H7 (cell line): Measurements from ENCODE around the gene WDR3. TPM values are rescaled to one million over a fixed set of nuclear protein-coding genes. Genes with fewer than 3 reads are reported as not detected.
A peak's percentile ranks its signal among the peaks of the same experiment; 100 is the strongest.

Experiments used
- DNase-seq: peaks from one replicate; pipeline ENCODE4 v3.0.0; 2012
- H3K27me3 ChIP-seq: 2 replicates; pipeline ENCODE4 v1.6.0; 2011; ENCODE audit warnings: mild to moderate bottlenecking, low read length; ENCODE audit not compliant: control insufficient read depth, insufficient read depth
- H3K36me3 ChIP-seq: replicated peaks from 2 replicates; pipeline ENCODE4 v1.5.1; 2011; ENCODE audit warnings: low read length; ENCODE audit not compliant: control insufficient read depth, insufficient read depth
- H3K4me3 ChIP-seq: 2 replicates; pipeline ENCODE4 v1.5.1; 2011; ENCODE audit warnings: low read depth, mild to moderate bottlenecking, control low read depth, low read length, moderate library complexity; ENCODE audit not compliant: insufficient read depth
- total RNA-seq: library from RNA; depleted of rRNA; stranded (reverse); fragments of >200 nt; shearing (Covaris generic); gene quantifications from 2 replicates; pipeline ENCODE4 v1.2.3, GENCODE V29; 2014; rRNA removed

The WDR3 gene
- 49.7 and 51.4 TPM in 2 replicates for total RNA-seq

DNA sequence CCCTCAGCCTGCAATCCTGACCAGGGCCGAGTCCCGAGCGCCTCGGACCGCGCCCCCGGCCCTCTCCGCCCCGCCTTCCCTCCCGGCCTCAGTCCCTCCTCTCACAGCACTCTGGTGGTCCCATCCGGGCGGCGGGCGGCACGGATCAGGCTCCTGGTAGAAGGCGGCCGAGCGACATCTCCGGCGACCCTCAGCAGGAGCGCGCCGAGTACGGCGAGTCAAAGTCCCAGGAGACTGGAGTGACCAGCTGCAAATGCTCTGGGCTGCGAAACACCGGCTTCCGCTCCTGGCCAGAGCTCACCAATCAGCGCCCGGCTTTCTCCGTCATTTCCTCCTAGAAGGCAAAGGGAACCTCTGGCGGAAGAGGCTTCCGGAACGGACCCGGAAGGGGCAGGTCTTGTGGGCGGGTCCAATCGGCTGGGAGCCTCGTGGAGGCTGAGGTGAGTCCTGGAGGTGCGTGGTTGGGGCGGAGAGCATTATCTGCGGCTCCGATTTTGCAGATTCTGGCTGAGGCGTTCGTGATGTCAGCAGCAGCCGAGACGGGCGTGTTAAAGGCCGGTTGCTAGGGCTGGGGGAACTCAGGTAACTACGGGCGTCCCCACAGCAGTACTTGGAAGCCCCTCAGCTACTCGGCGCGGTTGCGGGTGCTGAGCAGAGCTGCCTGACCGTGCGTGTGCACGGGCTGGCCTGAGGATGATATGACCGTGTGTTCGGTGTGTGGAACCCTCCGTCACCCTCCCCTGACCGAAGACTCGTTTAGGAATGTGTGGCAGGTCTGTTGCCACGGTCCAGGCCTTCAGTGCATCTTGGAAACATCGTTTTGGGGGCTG lies at the start of gene WDR3, which contains the start of gene GDAP2:
TSS of gene WDR3 (plus strand) at position 397 of the 830 bp plus-strand sequence. CDS start 3,581 bp downstream, outside the sequence.
TSS of gene GDAP2 (minus strand) at position 279 of the 830 bp plus-strand sequence. CDS start 9,264 bp downstream, outside the sequence.
- Histone ChIP-seq H3K27me3 (no peaks in the 10 kb centered on the region), H3K36me3 (no peaks in the 10 kb centered on the region; the same call in 1 of the 2 replicates), H3K4me3 (peak within 1 kb of the TSS; percentile 93)
- peak; percentile 88 for DNase-seq

DNA sequence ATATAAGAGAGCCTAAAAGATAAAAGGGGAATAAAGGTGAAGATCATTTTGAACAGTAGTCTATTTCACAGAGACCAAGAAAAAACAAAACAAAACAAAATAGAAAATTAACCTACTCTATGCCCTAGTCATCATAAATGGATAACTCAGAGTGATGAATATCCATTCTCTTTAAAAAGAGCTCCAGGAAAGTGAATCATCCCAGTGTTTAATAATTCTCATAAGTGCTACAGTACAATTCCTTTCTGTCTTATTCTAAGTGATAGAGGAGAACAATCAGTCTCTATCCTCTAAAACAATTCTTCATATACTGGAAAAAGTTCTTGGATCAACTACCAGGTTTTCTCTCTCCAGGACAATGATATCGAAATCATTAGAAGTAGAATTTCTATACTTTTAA lies 45.9 kb upstream of the WDR3 start:
- no peaks in the 10 kb centered on the region for H3K27me3 ChIP-seq
- no peak overlapping the region for H3K4me3 ChIP-seq
- H3K36me3 ChIP-seq, result no peaks in the 10 kb centered on the region
- DNase-seq, result no peak

DNA sequence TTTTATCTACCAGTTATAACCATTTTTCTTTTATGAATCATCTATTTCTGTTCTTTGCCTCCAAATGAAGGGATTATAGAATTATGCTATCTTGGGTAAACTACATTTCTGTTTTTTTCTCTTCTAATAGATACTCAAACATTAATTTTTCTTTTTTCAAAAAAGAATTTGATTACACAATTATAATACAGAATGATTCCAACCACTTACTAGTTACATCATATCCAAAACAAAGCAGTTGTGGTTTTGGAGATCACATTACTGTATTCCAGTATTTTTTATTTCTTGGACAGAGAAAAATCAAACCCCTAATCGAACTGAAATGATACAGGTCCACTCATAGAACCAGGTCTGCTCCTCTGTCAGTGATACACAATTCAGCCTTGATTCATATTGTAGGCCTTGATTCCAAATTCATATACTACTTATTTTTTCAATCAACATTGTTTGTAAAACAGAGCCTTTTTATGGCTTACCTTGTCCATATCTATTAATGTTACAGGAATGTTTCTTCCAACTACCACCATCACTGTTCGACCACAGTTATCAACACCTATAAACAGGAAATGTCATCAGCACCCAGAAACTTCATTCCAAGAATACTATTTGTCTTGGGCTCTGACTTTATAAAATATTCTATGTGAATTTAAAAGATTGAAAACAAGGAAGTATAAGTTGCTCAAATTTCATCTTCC lies 43.3 kb upstream of the WDR3 start:
- no peak overlapping the region for H3K4me3 ChIP-seq
- DNase-seq, result no peak

DNA sequence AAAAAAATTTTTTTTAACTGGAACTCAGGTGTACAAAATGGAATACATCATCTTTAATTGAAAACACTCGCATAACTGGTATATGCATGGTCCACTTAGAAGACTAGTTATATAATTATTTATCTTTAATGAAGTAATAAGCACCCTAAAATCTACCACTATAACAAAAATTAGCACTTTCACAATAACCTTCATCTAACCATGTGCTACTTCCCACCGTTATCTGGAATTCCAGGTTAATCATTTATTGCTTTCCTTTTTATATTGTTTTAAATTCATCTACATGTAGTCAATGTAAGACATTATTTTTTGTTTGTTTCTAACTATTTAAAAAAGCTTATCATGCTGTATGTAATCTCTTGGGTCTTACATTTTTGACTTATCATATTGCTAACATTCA lies 39.1 kb upstream of the WDR3 start:
- Histone ChIP-seq H3K36me3 (no peaks in the 10 kb centered on the region), H3K27me3 (no peaks in the 10 kb centered on the region), H3K4me3 (no peak overlapping the region)
- DNase-seq, result no peak

More for the DNA sequence above, 43.3 kb upstream of the WDR3 start:
- Histone ChIP-seq H3K27me3 (no peaks in the 10 kb centered on the region), H3K36me3 (no peaks in the 10 kb centered on the region)

DNA sequence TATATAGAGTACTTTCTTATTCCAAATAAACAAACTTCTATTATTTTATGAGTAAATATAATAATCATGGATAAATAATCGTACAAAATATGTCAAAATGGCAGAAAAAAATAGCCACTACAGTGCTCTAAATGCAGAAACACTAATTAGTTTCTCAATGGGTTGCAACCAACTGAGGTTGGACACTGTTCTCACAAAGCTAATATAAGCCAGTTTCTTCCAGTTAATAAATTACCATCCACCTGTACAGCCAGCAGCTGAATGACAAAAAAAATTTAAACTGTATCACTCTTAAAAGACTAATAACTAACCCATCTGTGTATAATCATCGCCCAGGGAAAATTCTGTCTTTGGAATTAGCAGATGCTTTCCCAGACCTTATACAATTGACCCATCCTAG lies 37.0 kb upstream of the WDR3 start:
- H3K36me3 ChIP-seq, result peaks cover under 1% of the 10 kb centered on the region; the same call in 1 of the 2 replicates
- H3K4me3 ChIP-seq, result no peak overlapping the region
- H3K27me3 ChIP-seq, result no peaks in the 10 kb centered on the region
- no peak for DNase-seq

DNA sequence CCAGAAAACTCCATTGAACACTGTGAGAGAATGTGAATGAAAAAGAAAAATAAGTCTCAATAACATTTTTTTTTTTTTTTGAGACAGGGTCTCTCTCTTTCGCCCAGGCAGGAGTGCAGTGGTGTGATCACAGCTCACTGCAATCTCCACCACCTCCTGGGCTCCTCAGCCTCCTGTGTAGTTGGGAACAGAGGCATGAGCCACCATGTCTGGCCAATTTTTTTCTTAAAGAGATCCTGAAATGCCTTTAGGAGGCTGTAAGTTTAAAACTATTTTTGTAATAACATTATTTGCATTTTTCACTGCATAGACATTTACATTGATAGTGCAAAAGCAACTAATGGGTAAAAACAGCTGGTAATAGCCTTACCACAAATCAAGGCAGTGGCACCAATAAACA lies 35.5 kb upstream of the WDR3 start:
- DNase-seq, result no peak
- H3K4me3 ChIP-seq, result no peak overlapping the region
- H3K27me3 ChIP-seq, result no peaks in the 10 kb centered on the region
- H3K36me3 ChIP-seq, result peaks cover 4% of the 10 kb centered on the region

DNA sequence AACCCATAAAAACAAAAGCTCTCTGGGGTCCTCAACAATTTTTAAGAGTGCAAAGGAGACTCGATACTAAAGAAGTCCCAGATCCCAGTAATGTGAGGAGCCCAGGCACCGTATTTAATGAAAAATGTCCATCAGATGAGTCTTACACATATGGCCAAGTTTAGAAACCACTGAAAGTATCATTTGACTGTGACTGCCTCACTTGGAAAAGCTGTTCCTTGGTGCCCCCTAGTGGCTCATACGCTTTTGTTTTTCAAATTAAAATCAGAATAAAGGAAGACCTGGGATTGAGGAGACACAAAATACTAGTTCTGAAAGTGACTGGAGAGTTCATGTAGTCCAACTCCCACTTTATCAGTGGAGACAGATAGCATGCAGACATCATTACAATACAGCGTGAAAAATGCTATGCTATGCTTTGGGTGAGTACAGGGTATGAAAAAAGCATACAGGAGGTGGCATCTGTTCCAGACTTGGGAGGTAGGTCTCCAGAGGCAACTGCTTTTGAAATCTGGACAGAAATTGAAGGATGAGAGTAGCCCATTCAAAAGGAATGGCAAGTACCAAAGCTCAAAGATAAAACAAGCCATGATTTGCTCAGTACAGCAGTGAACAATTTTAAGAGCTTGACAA lies 33.9 kb upstream of the WDR3 start:
- peak; percentile 11 for DNase-seq
- Histone ChIP-seq H3K36me3 (peaks cover 4% of the 10 kb centered on the region), H3K4me3 (no peak overlapping the region), H3K27me3 (no peaks in the 10 kb centered on the region)

DNA sequence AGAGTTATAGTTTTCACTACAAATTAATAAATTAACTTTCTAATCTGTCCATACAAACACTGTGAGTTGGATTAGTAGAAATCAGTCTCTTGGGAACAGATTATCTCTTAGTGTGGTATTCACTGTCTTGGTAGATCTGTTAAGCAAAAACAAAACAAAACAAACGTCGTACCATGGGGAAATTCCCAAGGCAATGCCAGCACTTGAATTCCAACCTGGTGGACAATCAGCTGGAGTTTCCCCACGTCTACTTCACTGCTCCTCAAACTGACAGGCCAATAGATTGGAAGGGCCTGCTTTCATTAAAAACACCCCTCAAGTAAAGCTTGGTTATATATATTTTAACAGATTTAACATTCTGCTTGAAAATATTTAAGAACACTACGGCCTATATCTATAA lies 32.0 kb upstream of the WDR3 start:
- H3K4me3 ChIP-seq, result no peak overlapping the region
- H3K27me3 ChIP-seq, result no peaks in the 10 kb centered on the region
- no peak for DNase-seq
- H3K36me3 ChIP-seq, result peaks cover 4% of the 10 kb centered on the region

DNA sequence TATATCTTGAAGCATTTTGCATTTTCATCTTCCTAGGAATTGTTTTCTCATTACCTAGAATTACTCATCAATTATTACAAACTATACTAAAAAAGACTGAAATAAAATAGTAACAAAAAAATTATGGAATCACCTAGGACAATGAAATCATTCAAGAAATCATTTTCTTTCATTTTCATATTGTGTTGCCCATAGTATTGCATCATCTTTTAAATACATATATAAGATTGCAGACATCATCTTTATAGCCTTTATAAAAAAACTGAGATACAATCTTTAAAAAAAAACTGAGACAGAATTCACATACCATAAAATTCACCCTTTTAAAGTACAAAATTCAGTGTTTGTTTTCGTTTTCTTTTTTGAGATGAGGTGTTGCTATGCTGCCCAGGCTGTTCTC lies 29.7 kb upstream of the WDR3 start:
- peaks cover 4% of the 10 kb centered on the region for H3K36me3 ChIP-seq
- no peak overlapping the region for H3K4me3 ChIP-seq
- H3K27me3 ChIP-seq, result no peaks in the 10 kb centered on the region
- no peak for DNase-seq

DNA sequence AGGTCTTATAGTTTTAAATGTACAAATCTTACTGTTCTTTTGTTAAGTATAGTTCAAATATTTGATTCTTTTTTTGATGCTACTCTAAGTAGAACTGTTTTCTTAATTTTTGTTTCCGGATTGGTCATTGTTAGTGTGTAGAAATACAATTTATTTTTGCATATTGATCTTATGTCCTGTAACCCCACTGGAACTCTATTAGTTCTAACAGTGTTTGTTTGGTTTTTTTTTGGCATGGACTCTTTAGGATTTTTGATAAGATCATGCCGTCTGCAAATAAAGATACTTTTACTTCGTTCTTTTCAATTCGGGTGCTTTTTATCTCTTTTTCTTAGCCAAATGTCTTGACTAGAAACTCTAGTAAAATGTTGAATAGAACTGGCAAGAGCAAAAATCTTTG lies 26.6 kb upstream of the WDR3 start:
- Histone ChIP-seq H3K27me3 (no peaks in the 10 kb centered on the region), H3K36me3 (peaks cover 5% of the 10 kb centered on the region)
- no peak for DNase-seq

DNA sequence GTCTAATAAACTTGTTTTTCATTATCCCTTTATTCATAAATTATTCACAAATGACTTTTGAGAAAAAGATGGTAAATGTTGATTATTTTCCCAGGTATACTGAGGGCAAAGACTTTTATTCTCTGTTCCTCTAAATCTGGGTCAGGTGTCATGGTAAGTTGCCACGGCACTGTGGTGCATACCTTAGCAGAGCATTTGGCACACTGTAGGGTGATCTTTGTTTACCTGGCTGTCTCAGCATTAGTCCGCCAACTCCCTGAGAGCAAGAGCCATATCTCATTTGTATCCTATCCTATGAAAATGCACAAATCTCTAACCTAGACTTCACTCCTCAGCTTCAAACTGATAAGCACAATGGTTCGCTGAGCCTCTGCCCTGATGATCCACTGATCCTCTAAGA lies 25.1 kb upstream of the WDR3 start:
- peaks cover 3% of the 10 kb centered on the region; the same call in 1 of the 2 replicates for H3K36me3 ChIP-seq
- no peak overlapping the region for H3K4me3 ChIP-seq
- H3K27me3 ChIP-seq, result no peaks in the 10 kb centered on the region
- no peak for DNase-seq

More for the DNA sequence above, 26.6 kb upstream of the WDR3 start:
- no peak overlapping the region for H3K4me3 ChIP-seq

DNA sequence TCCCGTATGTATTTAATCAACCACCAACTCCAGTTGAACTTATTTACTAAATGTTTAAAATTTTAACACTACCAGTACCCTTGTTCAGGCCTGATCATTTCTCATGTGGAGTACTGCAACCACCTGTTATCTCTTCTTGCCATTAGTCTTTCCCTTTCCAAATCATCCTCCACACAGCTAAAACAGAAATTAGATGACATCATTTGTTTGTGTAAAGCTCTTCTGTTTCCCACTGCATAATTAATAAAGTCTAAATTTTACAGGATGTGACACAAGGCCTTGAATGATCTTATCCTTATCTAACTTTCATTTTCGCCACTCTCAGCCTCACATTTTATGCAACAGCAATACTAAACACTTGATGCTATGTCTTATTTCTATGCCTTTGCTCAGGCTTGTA lies 24.5 kb upstream of the WDR3 start:
- H3K27me3 ChIP-seq, result no peaks in the 10 kb centered on the region
- H3K4me3 ChIP-seq, result no peak overlapping the region
- peaks cover 3% of the 10 kb centered on the region; the same call in 1 of the 2 replicates for H3K36me3 ChIP-seq
- DNase-seq, result no peak

DNA sequence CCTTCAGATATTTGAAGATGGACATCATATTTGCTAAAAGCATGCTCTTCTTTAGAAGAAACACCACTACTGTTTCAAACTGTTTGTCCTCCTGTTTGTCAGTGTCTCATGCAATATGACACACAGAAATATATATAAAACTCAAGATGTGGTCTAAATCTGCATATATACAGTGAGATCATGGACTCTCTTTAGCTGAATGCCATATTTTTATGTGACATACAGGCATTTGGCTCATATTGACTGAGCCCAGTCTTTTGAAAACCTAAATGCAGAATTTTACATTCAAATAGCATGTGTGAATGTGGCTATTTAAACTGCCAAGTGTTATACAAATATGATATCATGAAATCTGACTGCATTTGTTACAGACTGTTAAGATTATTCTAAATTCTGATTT lies 18.5 kb upstream of the WDR3 start:
- DNase-seq, result no peak
- Histone ChIP-seq H3K4me3 (no peak overlapping the region), H3K36me3 (peaks cover 5% of the 10 kb centered on the region), H3K27me3 (no peaks in the 10 kb centered on the region)

DNA sequence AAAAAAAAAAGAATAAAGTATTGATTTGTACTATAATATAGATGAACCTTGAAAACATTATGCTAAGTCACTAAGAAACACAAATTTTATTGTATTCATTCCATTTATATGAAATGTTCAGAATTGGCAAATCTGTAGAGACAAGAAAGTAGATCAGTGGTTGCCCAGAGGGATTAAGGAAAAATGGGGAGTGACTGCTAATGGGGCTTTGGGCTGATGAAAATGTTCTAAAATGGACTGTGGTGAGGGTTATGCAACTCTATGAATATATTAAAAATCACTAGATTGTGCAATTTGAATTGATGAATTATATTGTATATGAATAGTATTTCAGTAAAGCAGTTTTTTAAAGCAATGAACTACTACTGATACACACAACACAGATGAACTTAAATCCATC lies 10.2 kb upstream of the WDR3 start:
- DNase-seq, result no peak
- H3K4me3 ChIP-seq, result no peak overlapping the region
- H3K36me3 ChIP-seq, result peaks cover 2% of the 10 kb centered on the region
- no peaks in the 10 kb centered on the region for H3K27me3 ChIP-seq
